Transverse colon (tissue), 4 donors: ENCODE measurements around the gene SRI. TPM values are rescaled to one million over a fixed set of nuclear protein-coding genes. Genes with fewer than 3 reads are reported as not detected.
A peak's percentile ranks its signal among the peaks of the same experiment; 100 is the strongest.

Experiments
- DNase-seq: peaks from one replicate; pipeline ENCODE4 v3.0.0-alpha.2; 2019
- H3K27ac ChIP-seq, 4 donors: fragments of 200-600 bp; sonication (generic); 2 replicates each; pipeline ENCODE4 v1.5.1; 2016 to 2018; ENCODE audit warnings: inconsistent platforms in 4 of 4
- H3K27me3 ChIP-seq: fragments of 200-600 bp; sonication (generic); 2 replicates; pipeline ENCODE4 v1.5.1; 2017; ENCODE audit warnings: inconsistent platforms
- H3K36me3 ChIP-seq, 4 donors: fragments of 200-600 bp; sonication (generic); 2 replicates each; pipeline ENCODE4 v1.5.1; 2017 to 2019; ENCODE audit warnings: inconsistent platforms in 4 of 4
- H3K4me1 ChIP-seq, 4 donors: fragments of 200-600 bp; sonication (generic); 2 replicates each; pipeline ENCODE4 v1.5.1; 2017 to 2020; ENCODE audit warnings: inconsistent platforms in 4 of 4
- H3K4me3 ChIP-seq, 4 donors: fragments of 200-600 bp; sonication (generic); 1 replicate in 1 of 4; 2 replicates in 3 of 4; pipeline versions ENCODE4 v1.5.1 to v1.6.1; 2017 to 2019; ENCODE audit warnings: inconsistent platforms in 4 of 4
- H3K9me3 ChIP-seq, 2 donors: fragments of 200-600 bp; sonication (generic); 2 replicates each; pipeline ENCODE4 v1.5.1; 2017 to 2019; ENCODE audit warnings: inconsistent platforms in 2 of 2
- CTCF ChIP-seq, 5 experiments: fragments of 200-600 bp in 3 of 5; fragments of 450-650 bp in 2 of 5; sonication (generic) in 3 of 5; IDR thresholded peaks; 1 replicate in 2 of 5; 2 replicates in 3 of 5; pipeline ENCODE4 v1.5.1; 2016 to 2017; ENCODE audit warnings: antibody characterized with exemption in 5 of 5, inconsistent platforms in 3 of 5, mild to moderate bottlenecking in 2 of 5, moderate library complexity in 1 of 5
- EP300 ChIP-seq: sonication (generic); formaldehyde crosslinking; IDR thresholded peaks from one replicate; pipeline ENCODE4 v1.6.1; 2017; ENCODE audit warnings: antibody characterized with exemption, low read depth
- POLR2A ChIP-seq: fragments of 450-650 bp; IDR thresholded peaks from one replicate; pipeline ENCODE4 v1.6.1; 2016; ENCODE audit warnings: antibody characterized with exemption, mild to moderate bottlenecking, moderate library complexity
- POLR2AphosphoS5 ChIP-seq, 3 donors: sonication (generic); formaldehyde crosslinking; IDR thresholded peaks; one replicate each; pipeline ENCODE4 v1.6.1; 2016; ENCODE audit warnings: antibody characterized with exemption in 3 of 3
- WGBS, 2 donors: methylation state at CpG; one replicate each; pipeline ENCODE4 v1.1.5; 2018; ENCODE audit warnings: low coverage in 1 of 2; 5-methylcytosine and 5-hydroxymethylcytosine counted together
- in situ Hi-C, 4 donors: fragments of 200-750 bp; cut with MboI; loops; one replicate each; pipeline versions ENCODE4 v1.15.0 to v1.15.1; 2017; ENCODE audit warnings: low sequenced_read_pairs in 3 of 4, low pct_ligation_motif_present in 1 of 4, low pct_unique_long_range_greater_than_20kb in 1 of 4
- intact Hi-C: fragments of 100-400 bp; cut with DNase I; formaldehyde crosslinking; loops from one replicate; pipeline ENCODE4 v1.15.1; 2023; ENCODE audit warnings: low total_unique reads
- total RNA-seq, 4 donors: library from RNA; depleted of rRNA; stranded (reverse); fragments of >200 nt; gene quantifications; one replicate each; pipeline ENCODE4 v1.1.0, GENCODE V29; 2016

SRI gene
- total RNA-seq, 4 donors from 2014 or later = 163 to 672 (median 475) TPM

- in situ Hi-C loops = no loop called here
- Histone ChIP-seq H3K9me3 (no peaks in the 10 kb centered on the region), H3K27ac (peak overlapping the region in 1 of 4 donors; percentile 40), H3K36me3 (peaks cover 0 to 76% (median 30%) of the 10 kb centered on the region in 4 donors), H3K4me1 (peaks cover 0 to 44% (median 10%) of the 10 kb centered on the region in 4 donors), H3K4me3 (no peak overlapping the region), H3K27me3 (no peaks in the 10 kb centered on the region)
- intact Hi-C loops = no loop called here
- TF ChIP-seq EP300 (no peak), POLR2A (no peak), POLR2AphosphoS5 (IDR thresholded peaks at IDR 0.05) (peak in 1 of 3 donors; percentile 2), CTCF (IDR thresholded peaks at IDR 0.05) (no peak)
- no peak for DNase-seq
- 95 to 100% methylated on average over 1 to 3 of the region's 3 CpGs for WGBS, 2 donors
Observed at GRCh38 chr7:88204525-88205110, 15.2 kb downstream of the SRI start.

GRCh38 chr7:88203401-88203800 is 16.4 kb downstream of the SRI start:
- peaks cover 0 to 41% (median 10%) of the 10 kb centered on the region in 4 donors for H3K4me1 ChIP-seq
- H3K9me3 ChIP-seq = no peaks in the 10 kb centered on the region
- intact Hi-C loops (no loop called here), in situ Hi-C loops (no loop called here)
- H3K4me3 ChIP-seq = no peak overlapping the region
- DNase-seq = no peak
- peaks cover 0 to 64% (median 24%) of the 10 kb centered on the region in 4 donors for H3K36me3 ChIP-seq
- no peak overlapping the region for H3K27ac ChIP-seq
- H3K27me3 ChIP-seq = no peaks in the 10 kb centered on the region
- no peak for TF ChIP-seq POLR2A
- TF ChIP-seq POLR2AphosphoS5 (IDR thresholded peaks at IDR 0.05) = no peak
- TF ChIP-seq EP300 = no peak
- TF ChIP-seq CTCF (IDR thresholded peaks at IDR 0.05) = no peak
- WGBS, 2 donors = 87% methylated on average over 4 of the region's 4 CpGs; no CpG with 5 or more reads in 1 of the 2 donors

- no peak overlapping the region for H3K27ac ChIP-seq
- H3K4me3 ChIP-seq = no peak overlapping the region
- TF ChIP-seq EP300 (no peak), CTCF (IDR thresholded peaks at IDR 0.05) (no peak), POLR2A (no peak), POLR2AphosphoS5 (IDR thresholded peaks at IDR 0.05) (no peak)
- no peaks in the 10 kb centered on the region for H3K9me3 ChIP-seq
- no peaks in the 10 kb centered on the region for H3K27me3 ChIP-seq
- H3K36me3 ChIP-seq = peaks cover 0 to 58% (median 21%) of the 10 kb centered on the region in 4 donors
- DNase-seq = no peak
- in situ Hi-C loops = no loop called here
- peaks cover 0 to 35% (median 10%) of the 10 kb centered on the region in 4 donors for H3K4me1 ChIP-seq
- intact Hi-C loops = no loop called here
- 64 to 66% methylated on average over 3 of the region's 3 CpGs for WGBS, 2 donors
Observed at GRCh38 chr7:88202799-88203198, 17.0 kb downstream of the SRI start.

GRCh38 chr7:88202278-88202677 is 17.6 kb downstream of the SRI start:
- TF ChIP-seq CTCF (IDR thresholded peaks at IDR 0.05) (no peak), POLR2A (no peak), POLR2AphosphoS5 (IDR thresholded peaks at IDR 0.05) (no peak), EP300 (no peak)
- Histone ChIP-seq H3K27ac (no peak overlapping the region), H3K4me3 (no peak overlapping the region), H3K36me3 (peaks cover 0 to 53% (median 18%) of the 10 kb centered on the region in 4 donors), H3K27me3 (no peaks in the 10 kb centered on the region), H3K4me1 (peaks cover 0 to 32% (median 8%) of the 10 kb centered on the region in 4 donors), H3K9me3 (no peaks in the 10 kb centered on the region)
- DNase-seq = no peak
- WGBS, 2 donors = 65 to 70% methylated on average over 5 of the region's 5 CpGs
- intact Hi-C loops (no loop called here), in situ Hi-C loops (no loop called here)
